Panc1 (cell line): Measurements from ENCODE around the gene SLC15A1. TPM values are rescaled to one million over a fixed set of nuclear protein-coding genes. Genes with fewer than 3 reads are reported as not detected.

Experiments
- ATAC-seq: fragments of 200-7000 bp; cut with Tn5 transposase; 2 replicates; pipeline ENCODE4 v1.9.1; 2020; ENCODE audit warnings: mild to moderate bottlenecking, moderate library complexity
- BruUV-seq: library from RNA; stranded (reverse); fragments of 400-500 nt; replicated peaks from 2 replicates; lab custom pipeline; 2021; lab: Mats Ljungman, UMichigan
- CTCF ChIA-PET: fragments of 300-600 bp; sonication (Branson Sonifier 250); formaldehyde crosslinking; loops from one replicate; lab custom pipeline; 2022; ENCODE audit warnings: antibody characterized with exemption; lab: Charles Lee
- POLR2A ChIA-PET: fragments of 300-600 bp; sonication (Branson Sonifier 250); formaldehyde crosslinking; loops from one replicate; lab custom pipeline; 2022; ENCODE audit warnings: antibody characterized with exemption; lab: Charles Lee
- DNase-seq: peaks from one replicate; pipeline ENCODE4 v3.0.0-alpha.2; 2010; ENCODE audit warnings: low read depth, low spot score
- H3K27ac ChIP-seq: 2 replicates; pipeline ENCODE4 v1.5.1; 2011; ENCODE audit warnings: mild to moderate bottlenecking, low read length, inconsistent platforms
- H3K27me3 ChIP-seq: fragments of 200-500 bp; sonication (Bioruptor generic); 2 replicates; pipeline ENCODE4 v1.6.0; 2014; ENCODE audit warnings: low read length, inconsistent platforms; ENCODE audit not compliant: control insufficient read depth, insufficient read depth
- H3K36me3 ChIP-seq: fragments of 200-500 bp; sonication (Bioruptor generic); 2 replicates; pipeline ENCODE4 v1.5.1; 2014; ENCODE audit warnings: inconsistent platforms, mild to moderate bottlenecking, low read length, moderate library complexity; ENCODE audit not compliant: control insufficient read depth, insufficient read depth
- H3K4me1 ChIP-seq: 2 replicates; pipeline ENCODE4 v1.5.1; 2011; ENCODE audit warnings: inconsistent platforms, mild to moderate bottlenecking, low read length, moderate library complexity; ENCODE audit not compliant: control insufficient read depth, insufficient read depth
- H3K4me3 ChIP-seq, 2 experiments: 2 replicates each; pipeline ENCODE4 v1.5.1; 2011 to 2012; ENCODE audit warnings: low read depth in 2 of 2, low read length in 2 of 2, mild to moderate bottlenecking in 2 of 2, inconsistent platforms in 1 of 2, moderate library complexity in 1 of 2
- H3K9me3 ChIP-seq: fragments of 200-500 bp; sonication (Bioruptor generic); 2 replicates; pipeline ENCODE4 v1.5.1; 2014; ENCODE audit warnings: low read depth, mild to moderate bottlenecking, inconsistent platforms, low read length, moderate library complexity; ENCODE audit not compliant: control insufficient read depth, insufficient read depth
- POLR2AphosphoS5 ChIP-seq: IDR thresholded peaks from 2 replicates; pipeline ENCODE4 v1.6.1; 2012; ENCODE audit warnings: mild to moderate bottlenecking, low read depth, low read length, moderate library complexity
- SIN3A ChIP-seq: IDR thresholded peaks from 2 replicates; pipeline ENCODE4 v1.6.1; 2012; ENCODE audit warnings: low read depth, mild to moderate bottlenecking, low read length, moderate library complexity, borderline replicate concordance; ENCODE audit not compliant: insufficient read depth
- TCF7L2 ChIP-seq: IDR thresholded peaks from 2 replicates; pipeline ENCODE4 v1.6.1; 2011; ENCODE audit warnings: mild to moderate bottlenecking, low read depth, low read length, inconsistent platforms
- in situ Hi-C: cut with HindIII; loops from 2 replicates; pipeline ENCODE4 v1.10.0; 2016; ENCODE audit warnings: low sequenced_read_pairs, low pct_unique_long_range_greater_than_20kb
- intact Hi-C: fragments of 100-400 bp; cut with micrococcal nuclease; formaldehyde crosslinking; loops from one replicate; pipeline ENCODE4 v1.10.0; 2022; ENCODE audit not compliant: unreplicated experiment
- total RNA-seq: library from RNA; stranded (reverse); gene quantifications from one replicate; pipeline ENCODE4 v1.2.1, GENCODE V29; 2021; ENCODE audit not compliant: unreplicated experiment
- TF ChIP-seq, protein P1 (sequence below): fragments of 450-650 bp; IDR thresholded peaks from 2 replicates; pipeline ENCODE4 v1.5.1; 2017; ENCODE audit warnings: mild to moderate bottlenecking
- TF ChIP-seq, protein P2 (sequence below), 2 experiments: IDR thresholded peaks; 2 replicates each; pipeline ENCODE4 v1.6.1; 2011 to 2012; ENCODE audit warnings: low read depth in 2 of 2, control low read depth in 1 of 2, low read length in 1 of 2, mild to moderate bottlenecking in 1 of 2, moderate library complexity in 1 of 2; ENCODE audit not compliant: insufficient read depth in 1 of 2

Gene SLC15A1
- total RNA-seq, 1 experiment from 2014 or later, result 0.18 TPM

DNA sequence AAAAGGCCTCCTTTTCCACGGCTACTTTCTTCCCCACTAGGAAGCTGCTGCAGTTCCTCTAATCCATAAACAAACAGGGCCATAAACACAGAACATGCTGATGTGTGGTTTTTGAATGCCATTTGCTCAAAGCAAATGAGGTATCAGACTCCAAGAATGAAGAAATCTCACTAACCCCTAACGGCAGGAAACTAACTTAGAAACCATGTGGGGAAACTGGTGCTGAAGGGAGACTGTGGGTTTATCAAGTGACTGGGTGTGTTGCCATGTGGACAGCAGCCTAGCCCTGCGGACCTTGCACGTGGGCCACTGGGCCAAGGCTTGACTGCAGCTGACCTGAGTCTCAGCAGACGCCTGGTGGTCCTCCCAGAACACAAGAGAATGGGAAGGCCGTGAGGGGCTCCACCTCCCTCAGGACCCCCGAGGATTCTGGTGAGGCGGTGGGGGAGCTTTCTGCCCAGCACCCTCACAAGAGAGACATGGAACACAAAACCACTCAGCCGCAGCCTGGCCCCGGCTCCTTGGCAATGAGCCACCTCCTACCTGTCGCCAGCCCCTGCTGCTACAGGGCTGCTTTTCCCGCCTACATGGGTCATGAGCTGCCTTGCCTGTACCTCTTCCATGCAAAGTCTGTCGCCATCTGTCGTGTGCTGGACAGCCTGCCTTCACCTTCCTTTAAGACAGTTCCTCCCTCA, 10.6 kb downstream of the SLC15A1 start:
- ChIA-PET POLR2A (no interaction called here), CTCF (no interaction called here)
- in situ Hi-C loops, result no loop called here
- ATAC-seq, result no peak
- Histone ChIP-seq H3K4me3 (no peak overlapping the region), H3K9me3 (no peaks in the 10 kb centered on the region), H3K27me3 (no peaks in the 10 kb centered on the region), H3K36me3 (no peaks in the 10 kb centered on the region), H3K4me1 (no peaks in the 10 kb centered on the region), H3K27ac (no peak overlapping the region)
- TF ChIP-seq POLR2AphosphoS5 (no peak), TCF7L2 (no peak), SIN3A (no peak)
- TF ChIP-seq, protein P1, sequence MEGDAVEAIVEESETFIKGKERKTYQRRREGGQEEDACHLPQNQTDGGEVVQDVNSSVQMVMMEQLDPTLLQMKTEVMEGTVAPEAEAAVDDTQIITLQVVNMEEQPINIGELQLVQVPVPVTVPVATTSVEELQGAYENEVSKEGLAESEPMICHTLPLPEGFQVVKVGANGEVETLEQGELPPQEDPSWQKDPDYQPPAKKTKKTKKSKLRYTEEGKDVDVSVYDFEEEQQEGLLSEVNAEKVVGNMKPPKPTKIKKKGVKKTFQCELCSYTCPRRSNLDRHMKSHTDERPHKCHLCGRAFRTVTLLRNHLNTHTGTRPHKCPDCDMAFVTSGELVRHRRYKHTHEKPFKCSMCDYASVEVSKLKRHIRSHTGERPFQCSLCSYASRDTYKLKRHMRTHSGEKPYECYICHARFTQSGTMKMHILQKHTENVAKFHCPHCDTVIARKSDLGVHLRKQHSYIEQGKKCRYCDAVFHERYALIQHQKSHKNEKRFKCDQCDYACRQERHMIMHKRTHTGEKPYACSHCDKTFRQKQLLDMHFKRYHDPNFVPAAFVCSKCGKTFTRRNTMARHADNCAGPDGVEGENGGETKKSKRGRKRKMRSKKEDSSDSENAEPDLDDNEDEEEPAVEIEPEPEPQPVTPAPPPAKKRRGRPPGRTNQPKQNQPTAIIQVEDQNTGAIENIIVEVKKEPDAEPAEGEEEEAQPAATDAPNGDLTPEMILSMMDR, result no peak
- TF ChIP-seq, protein P2, sequence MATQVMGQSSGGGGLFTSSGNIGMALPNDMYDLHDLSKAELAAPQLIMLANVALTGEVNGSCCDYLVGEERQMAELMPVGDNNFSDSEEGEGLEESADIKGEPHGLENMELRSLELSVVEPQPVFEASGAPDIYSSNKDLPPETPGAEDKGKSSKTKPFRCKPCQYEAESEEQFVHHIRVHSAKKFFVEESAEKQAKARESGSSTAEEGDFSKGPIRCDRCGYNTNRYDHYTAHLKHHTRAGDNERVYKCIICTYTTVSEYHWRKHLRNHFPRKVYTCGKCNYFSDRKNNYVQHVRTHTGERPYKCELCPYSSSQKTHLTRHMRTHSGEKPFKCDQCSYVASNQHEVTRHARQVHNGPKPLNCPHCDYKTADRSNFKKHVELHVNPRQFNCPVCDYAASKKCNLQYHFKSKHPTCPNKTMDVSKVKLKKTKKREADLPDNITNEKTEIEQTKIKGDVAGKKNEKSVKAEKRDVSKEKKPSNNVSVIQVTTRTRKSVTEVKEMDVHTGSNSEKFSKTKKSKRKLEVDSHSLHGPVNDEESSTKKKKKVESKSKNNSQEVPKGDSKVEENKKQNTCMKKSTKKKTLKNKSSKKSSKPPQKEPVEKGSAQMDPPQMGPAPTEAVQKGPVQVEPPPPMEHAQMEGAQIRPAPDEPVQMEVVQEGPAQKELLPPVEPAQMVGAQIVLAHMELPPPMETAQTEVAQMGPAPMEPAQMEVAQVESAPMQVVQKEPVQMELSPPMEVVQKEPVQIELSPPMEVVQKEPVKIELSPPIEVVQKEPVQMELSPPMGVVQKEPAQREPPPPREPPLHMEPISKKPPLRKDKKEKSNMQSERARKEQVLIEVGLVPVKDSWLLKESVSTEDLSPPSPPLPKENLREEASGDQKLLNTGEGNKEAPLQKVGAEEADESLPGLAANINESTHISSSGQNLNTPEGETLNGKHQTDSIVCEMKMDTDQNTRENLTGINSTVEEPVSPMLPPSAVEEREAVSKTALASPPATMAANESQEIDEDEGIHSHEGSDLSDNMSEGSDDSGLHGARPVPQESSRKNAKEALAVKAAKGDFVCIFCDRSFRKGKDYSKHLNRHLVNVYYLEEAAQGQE (IDR thresholded peaks at IDR 0.05; ENCODE audit: insufficient read depth in 1 of 2, low read depth in 2 of 2, low read length in 1 of 2), result no peak
- intact Hi-C loops, result no loop called here
- DNase-seq, result no peak
- no TSS peak for BruUV-seq

DNA sequence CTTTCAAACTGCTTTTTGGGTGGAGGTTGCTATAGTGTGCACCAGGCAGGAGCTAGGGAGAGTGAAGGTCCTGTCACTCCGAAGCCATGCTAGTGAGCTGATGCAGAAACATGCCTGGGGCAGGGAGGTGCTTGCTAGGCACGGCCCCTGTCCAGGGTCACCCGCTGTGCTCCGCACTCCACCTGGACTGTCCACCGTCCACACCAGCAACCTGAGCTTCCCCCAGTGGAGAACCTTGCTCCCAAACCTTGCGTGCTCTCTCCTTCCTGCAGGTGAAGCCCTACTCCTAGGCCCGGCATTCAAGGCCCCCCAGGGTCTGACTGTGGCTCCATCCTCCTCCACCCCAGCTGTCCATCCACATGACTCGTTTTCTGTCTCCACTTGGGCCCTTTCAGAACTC, 12.3 kb downstream of the SLC15A1 start:
- in situ Hi-C loops, result no loop called here
- TF ChIP-seq POLR2AphosphoS5, result no peak
- TF ChIP-seq TCF7L2, result no peak
- no peak for TF ChIP-seq SIN3A
- TF ChIP-seq, protein P2 (IDR thresholded peaks at IDR 0.05; ENCODE audit: insufficient read depth in 1 of 2, low read depth in 2 of 2, low read length in 1 of 2), result no peak
- TF ChIP-seq, protein P1, result no peak
- H3K27ac ChIP-seq, result no peak overlapping the region
- no peaks in the 10 kb centered on the region for H3K36me3 ChIP-seq
- no peak for DNase-seq
- H3K4me3 ChIP-seq, result no peak overlapping the region
- H3K27me3 ChIP-seq, result no peaks in the 10 kb centered on the region
- no TSS peak for BruUV-seq
- H3K4me1 ChIP-seq, result no peaks in the 10 kb centered on the region
- ChIA-PET POLR2A (no interaction called here), CTCF (no interaction called here)
- H3K9me3 ChIP-seq, result no peaks in the 10 kb centered on the region
- no peak for ATAC-seq
- intact Hi-C loops, result no loop called here
